ENCODE results near the gene KIR3DL2.
"Not testable (repeated sequence)": the region's sequence is repeated elsewhere in the genome, so short reads cannot be mapped to it uniquely, and the experiment has no call there.

Gene KIR3DL2

DNA sequence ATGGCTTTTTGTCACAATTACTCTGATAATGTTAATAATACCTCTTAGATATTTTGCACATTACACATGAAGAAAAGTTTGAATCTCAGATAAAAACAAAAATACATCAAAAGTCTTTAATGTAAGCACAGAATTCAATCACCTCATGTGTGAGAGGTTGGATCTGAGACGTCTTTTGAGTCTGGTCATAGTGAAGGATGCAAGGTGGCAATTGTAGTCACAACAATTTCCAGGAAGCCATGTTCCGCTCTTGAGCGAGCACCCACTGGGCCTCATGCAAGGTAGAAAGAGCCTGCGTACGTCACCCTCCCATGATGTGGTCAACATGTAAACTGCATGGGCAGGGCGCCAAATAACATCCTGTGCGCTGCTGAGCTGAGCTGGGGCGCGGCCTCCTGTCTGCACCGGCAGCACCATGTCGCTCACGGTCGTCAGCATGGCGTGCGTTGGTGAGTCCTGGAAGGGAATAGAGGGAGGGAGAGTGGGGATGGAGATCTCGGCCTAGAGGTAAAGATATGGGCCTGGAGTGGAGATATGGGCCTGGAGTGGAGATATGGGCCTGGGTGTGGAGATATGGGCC lies at the start of gene KIR3DL2:
KIR3DL2 (plus strand) TSS at position 383 of the 580 bp plus-strand sequence; CDS start at position 416, 33 bp downstream.
- not testable (repeated sequence) for FAIRE-seq

DNA sequence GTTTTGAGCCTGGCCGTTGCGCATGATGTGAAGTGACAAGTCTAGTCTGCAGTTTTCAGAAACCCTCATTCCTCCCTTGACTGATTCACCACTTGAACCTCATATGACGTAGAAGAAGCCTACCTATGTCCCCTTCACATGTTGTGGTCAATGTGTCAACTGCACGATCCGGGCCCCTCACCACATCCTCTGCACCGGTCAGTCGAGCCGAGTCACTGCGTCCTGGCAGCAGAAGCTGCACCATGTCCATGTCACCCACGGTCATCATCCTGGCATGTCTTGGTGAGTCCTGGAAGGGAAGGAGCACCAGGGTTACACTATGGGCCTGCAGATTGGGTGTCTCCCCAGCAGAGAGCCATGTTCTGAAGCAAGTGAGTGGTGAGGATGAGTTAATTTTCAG lies 46.8 kb upstream of the KIR3DL2 start, which contains the start of gene KIR2DL4:
KIR2DL4 (plus strand) TSS at position 201 of the 400 bp plus-strand sequence; CDS start at position 243, 42 bp downstream.
- FAIRE-seq = no peak

DNA sequence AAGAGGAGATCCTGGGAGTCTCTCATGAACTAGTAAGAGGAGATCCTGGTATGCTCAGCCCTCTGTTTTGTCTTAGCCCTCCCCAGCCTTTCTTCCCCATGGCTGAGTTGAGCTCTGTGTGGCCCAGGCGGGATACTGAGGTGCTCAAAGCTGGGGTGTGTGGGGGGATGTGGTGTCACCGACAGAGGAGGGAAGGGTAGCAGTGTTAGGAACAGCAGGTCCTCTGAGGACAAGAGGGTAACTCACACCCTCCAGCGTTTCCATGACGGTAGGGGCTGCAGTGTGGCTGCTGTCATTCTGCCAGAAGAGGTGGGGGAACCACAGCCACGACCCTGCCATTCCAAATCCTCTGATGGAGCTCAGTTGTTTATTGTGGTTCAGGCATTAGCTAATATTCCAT lies 46.1 kb upstream of the KIR3DL2 start:
- FAIRE-seq = no peak

DNA sequence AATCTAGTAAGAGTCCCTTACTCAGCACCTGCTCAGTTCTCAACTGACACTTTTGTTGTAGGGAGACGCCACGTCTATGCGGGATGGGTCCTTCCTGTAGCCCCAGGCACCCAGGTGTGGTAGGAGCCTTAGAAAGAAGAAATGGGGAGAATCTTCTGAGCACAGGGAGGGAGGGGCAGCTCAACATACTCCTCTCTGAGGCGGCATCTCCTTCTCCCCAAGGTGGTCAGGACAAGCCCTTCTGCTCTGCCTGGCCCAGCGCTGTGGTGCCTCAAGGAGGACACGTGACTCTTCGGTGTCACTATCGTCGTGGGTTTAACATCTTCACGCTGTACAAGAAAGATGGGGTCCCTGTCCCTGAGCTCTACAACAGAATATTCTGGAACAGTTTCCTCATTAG lies 45.7 kb upstream of the KIR3DL2 start:
- FAIRE-seq = no peak

DNA sequence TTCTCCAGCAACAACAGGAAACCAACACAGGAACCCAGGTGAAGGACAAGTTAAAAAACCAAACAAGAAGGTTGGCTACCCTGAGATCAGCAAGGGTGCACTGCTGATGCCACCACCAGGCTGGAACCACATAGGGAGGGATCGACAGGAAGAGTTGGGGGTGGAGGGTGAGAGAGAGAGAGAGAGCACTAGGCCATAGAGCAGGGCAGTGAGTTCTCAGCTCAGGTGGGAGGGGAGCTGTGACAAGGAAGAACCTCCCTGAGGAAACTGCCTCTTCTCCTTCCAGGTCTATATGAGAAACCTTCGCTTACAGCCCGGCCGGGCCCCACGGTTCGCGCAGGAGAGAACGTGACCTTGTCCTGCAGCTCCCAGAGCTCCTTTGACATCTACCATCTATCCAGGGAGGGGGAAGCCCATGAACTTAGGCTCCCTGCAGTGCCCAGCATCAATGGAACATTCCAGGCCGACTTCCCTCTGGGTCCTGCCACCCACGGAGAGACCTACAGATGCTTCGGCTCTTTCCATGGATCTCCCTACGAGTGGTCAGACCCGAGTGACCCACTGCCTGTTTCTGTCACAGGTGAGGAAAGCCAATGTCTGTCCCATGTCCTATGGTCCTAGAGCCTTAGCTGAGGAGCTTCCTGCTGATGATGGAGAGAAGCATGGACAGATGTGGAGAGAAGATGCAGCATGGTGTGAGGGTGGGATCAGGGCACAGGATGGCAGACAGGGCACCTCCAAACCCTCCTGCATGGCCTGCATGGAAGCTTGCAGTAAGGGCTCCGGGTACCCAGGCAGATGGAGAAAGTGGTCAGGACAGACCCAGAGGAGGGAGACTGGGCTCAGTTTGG lies 44.4 kb upstream of the KIR3DL2 start:
- no peak for FAIRE-seq

DNA sequence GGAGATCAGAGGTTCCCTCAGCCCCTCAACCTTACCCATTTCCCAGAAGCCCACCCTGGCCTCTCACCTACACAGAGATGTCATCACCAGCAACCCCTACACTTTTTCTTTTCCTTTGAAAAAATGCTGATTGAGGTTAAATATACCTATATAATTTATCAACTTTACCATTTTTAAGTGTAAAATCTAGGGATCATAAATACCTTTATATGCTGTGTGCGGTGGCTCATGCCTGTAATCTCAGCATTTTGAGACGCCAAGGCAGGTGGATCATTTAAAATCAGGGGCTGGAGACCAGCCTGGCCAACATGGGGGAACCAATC lies 43.8 kb upstream of the KIR3DL2 start:
- no peak for FAIRE-seq

DNA sequence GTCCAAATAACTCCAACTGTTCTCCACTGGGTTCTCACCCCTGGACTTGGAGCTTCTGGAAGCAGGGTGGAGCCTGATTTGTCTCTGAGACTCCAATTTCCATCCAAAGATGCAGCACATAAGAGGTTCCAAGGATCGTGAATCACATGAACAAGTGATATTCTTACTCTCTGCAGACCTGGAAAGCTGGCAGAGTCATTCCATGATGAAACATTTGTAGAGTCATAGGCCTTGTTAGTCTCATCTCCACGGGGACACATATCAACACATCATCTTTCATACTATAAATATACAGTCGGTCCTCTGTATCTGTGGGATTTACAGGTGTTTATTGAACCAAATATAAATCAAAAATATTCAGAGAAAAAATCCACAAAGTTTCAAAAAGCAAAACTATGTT lies 35.7 kb upstream of the KIR3DL2 start:
- FAIRE-seq = not testable (repeated sequence)

DNA sequence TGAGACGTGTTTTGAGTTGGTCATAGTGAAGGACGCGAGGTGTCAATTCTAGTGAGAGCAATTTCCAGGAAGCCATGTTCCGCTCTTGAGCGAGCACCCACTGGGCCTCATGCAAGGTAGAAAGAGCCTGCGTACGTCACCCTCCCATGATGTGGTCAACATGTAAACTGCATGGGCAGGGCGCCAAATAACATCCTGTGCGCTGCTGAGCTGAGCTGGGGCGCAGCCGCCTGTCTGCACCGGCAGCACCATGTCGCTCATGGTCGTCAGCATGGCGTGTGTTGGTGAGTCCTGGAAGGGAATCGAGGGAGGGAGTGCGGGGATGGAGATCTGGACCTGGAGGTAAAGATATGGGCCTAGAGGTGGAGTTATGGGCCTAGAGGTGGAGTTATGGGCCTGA lies 34.0 kb upstream of the KIR3DL2 start, which contains the start of gene KIR3DL1:
KIR3DL1 (plus strand) TSS at position 218 of the 400 bp plus-strand sequence.
- not testable (repeated sequence) for FAIRE-seq

DNA sequence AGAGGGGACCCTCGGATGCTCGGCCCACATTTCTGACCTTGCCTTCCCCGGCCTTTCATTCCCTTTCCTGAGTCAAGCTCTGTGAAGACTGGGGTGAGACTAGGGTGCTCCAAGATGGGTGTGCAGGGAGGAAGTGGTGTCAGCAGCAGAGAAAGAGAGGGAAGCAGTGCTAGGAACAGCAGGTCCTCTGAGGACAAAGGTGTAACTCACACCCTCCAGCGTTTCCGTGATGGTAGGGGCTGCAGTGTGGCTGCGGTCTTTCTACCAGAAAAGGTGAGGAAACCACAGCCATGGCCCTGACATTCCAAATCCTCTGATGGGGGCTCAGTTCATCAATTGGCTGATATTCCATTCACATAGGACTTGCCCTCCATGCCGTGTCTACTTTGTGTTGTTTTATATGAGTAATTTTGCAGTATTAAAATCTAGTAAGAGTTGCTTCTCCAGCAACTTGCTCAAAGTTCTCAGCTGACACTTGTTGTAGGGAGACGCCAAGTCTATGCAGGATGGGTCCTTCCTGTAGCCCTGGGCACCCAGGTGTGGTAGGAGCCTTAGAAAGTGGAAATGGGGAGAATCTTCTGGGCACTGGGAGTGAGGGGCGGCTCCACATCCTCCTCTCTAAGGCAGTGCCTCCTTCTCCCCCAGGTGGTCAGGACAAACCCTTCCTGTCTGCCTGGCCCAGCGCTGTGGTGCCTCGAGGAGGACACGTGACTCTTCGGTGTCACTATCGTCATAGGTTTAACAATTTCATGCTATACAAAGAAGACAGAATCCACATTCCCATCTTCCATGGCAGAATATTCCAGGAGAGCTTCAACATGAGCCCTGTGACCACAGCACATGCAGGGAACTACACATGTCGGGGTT lies 32.3 kb upstream of the KIR3DL2 start:
- no peak for FAIRE-seq

DNA sequence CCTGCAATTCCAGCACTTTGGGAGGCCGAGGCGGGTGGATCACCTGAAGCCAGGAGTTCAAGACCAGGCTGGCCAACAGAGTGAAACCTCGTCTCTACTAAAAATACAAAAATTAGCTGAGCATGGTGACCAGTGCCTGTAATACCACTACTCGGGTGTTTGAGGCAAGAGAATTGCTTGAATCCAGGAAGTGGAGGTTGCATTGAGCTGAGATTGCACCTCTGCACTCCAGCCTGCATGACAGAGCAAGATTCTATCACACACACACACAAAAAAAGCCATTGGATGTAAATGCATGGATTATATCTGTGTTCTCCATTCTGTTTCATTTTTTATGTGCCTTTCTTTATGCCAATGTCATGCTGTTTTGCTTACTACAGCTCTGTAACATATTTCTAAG lies 25.8 kb upstream of the KIR3DL2 start:
- FAIRE-seq = not testable (repeated sequence)

DNA sequence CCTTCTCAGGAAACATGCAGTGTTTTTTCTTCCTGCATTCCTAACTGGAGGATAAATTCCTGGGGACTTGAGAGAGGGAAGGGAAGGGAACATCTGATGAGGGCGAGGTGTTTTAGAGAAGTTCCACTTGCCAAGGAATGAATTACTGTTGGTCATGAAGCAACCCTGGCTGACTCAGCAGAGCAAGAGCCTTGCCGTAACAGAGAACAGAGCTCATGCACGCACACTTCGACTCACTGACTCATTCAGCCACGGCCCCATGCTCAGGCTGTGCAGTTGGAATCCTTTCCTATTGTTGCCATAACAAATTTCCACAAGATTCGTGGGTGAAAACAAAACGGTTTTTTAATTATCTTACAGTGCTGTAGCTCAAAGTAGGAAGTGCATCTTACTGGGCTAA lies 24.9 kb upstream of the KIR3DL2 start:
- FAIRE-seq = not testable (repeated sequence)

DNA sequence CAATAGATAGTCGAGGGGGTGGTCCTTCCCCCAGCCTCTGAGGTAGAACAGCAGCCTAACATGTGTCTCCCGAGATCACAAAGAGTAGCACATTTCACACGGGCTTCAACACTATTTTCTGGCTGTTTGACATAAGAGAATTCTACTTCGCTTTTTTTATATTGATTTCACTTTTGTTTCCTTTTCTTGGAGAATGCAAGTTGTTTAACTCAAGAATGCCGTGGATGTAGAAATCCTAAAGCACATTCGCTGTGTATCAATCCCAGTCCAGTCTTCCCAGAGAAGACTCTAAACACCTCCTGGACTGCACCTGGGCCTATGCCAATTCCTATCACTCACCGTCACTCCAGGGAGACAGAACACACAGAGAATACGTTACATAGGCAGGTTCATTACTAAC lies 22.2 kb upstream of the KIR3DL2 start:
- FAIRE-seq = not testable (repeated sequence)

DNA sequence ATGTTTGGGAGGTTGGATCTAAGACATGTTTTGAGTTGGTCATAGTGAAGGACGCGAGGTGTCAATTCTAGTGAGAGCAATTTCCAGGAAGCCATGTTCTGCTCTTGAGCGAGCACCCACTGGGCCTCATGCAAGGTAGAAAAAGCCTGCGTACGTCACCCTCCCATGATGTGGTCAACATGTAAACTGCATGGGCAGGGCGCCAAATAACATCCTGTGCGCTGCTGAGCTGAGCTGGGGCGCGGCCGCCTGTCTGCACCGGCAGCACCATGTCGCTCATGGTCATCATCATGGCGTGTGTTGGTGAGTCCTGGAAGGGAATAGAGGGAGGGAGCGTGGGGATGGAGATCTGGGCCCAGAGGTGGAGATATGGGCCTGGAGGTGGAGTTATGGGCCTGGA lies 17.7 kb upstream of the KIR3DL2 start, which contains the start of gene KIR2DS4:
KIR2DS4 (plus strand) TSS at position 181 of the 400 bp plus-strand sequence.
- FAIRE-seq = not testable (repeated sequence)

DNA sequence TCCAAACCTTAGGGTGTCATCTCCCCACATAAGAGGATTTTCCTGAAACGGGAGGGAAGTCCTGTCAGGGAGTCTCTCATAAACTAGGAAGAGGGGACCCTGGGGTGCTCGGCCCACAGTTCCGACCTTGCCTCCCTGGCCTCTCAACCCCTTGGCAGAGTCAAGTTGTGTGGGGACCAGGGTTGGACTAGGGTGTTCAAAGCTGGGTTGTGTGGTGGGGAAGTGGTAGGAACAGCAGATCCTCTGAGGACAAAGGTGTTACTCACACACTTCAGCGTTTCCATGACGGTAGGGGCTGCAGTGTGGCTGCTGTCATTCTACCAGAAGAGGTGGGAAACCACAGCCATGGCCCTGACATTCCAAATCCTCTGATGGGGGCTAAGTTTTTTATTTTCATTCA lies 15.1 kb upstream of the KIR3DL2 start:
- not testable (repeated sequence) for FAIRE-seq

DNA sequence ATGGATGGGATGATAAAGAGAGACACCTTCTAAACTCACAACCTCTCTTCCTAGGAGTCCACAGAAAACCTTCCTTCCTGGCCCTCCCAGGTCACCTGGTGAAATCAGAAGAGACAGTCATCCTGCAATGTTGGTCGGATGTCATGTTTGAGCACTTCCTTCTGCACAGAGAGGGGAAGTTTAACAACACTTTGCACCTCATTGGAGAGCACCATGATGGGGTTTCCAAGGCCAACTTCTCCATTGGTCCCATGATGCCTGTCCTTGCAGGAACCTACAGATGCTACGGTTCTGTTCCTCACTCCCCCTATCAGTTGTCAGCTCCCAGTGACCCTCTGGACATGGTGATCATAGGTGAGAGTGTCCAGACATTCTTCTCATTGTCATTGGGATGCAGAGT lies 12.7 kb upstream of the KIR3DL2 start:
- FAIRE-seq = not testable (repeated sequence)

DNA sequence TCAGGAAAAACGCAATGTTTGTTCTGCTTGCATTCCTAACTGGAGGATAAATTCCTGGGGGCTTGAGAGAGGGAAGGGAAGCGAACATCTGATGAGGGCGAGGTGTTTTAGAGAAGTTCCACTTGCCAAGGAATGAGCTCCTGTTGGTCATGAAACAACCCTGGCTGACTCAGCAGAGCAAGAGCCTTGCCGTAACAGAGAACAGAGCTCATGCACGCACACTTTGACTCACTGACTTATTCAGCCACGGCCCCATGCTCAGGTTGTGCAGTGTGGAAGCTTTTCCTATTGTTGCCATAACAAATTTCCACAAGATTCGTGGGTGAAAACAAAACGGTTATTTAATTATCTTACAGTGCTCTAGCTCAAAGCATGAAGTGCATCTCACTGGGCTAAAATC lies 7.1 kb upstream of the KIR3DL2 start:
- not testable (repeated sequence) for FAIRE-seq

DNA sequence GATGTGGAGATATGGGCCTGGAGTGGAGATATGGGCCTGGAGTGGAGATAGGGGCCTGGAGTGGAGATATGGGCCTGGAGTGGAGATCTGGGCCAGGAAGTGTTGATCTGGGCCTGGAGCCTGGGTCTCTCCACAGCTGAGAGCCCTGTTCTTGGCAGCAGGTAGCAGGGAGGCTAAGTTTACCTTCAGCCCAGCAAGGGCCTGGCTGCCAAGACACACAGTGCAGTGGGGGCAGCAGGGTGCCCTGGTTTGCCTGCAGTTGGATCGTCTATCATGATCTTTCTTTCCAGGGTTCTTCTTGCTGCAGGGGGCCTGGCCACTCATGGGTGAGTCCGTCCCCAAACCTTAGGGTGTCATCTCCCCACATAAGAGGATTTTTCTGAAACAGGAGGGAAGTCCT lies 687 bp downstream of the KIR3DL2 start:
- no peak for FAIRE-seq

DNA sequence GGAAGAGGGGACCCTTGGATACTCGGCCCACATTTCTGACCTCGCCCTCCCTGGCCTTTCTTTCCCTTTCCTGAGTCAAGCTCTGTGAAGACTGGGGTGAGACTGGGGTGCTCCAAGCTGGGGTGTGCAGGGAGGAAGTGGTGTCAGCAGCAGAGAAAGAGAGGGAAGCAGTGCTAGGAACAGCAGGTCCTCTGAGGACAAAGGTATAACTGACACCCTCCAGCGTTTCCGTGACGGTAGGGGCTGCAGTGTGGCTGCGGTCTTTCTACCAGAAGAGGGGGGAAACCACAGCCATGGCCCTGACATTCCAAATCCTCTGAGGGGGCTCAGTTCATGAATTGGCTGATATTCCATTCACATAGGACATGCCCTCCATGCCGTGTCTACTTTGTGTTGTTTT lies 1.1 kb downstream of the KIR3DL2 start:
- no peak for FAIRE-seq

DNA sequence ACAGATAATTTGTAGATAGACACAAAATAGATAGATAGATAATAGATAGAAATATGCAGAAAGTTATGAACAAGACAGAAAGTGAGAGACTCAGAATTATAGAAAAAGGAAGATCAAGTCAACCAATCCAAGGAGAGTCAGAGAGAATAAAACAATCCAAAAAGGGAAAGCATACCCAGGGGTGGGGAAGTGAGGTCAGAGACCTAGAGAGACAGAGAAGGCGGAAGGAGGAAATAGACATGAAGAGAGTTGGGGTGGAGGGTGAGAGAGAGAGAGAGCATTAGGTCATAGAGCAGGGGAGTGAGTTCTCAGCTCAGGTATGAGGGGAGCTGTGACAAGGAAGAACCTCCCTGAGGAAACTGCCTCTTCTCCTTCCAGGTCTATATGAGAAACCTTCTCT lies 5.0 kb downstream of the KIR3DL2 start:
- not testable (repeated sequence) for FAIRE-seq

DNA sequence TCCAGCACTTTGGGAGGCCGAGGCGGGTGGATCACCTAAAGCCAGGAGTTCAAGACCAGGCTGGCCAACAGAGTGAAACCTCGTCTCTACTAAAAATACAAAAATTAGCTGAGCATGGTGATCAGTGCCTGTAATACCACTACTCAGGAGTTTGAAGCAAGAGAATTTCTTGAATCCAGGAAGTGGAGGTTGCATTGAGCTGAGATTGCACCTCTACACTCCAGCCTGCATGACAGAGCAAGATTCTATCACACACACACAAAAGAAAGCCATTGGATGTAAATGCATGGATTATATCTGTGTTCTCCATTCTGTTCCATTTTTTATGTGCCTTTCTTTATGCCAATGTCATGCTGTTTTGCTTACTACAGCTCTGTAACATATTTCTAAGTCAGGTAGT lies 8.2 kb downstream of the KIR3DL2 start:
- FAIRE-seq = not testable (repeated sequence)

DNA sequence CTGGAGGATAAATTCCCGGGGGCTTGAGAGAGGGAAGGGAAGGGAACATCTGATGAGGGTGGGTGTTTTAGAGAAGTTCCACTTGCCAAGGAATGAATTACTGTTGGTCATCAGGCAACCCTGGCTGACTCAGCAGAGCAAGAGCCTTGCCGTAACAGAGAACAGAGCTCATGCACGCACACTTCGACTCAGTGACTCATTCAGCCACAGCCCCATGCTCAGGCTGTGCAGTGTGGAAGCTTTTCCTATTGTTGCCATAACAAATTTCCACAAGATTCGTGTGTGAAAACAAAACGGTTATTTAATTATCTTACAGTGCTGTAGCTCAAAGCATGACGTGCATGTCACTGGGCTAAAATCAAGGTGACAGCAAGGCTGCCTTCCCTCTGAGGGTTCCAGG lies 9.2 kb downstream of the KIR3DL2 start:
- FAIRE-seq = not testable (repeated sequence)

DNA sequence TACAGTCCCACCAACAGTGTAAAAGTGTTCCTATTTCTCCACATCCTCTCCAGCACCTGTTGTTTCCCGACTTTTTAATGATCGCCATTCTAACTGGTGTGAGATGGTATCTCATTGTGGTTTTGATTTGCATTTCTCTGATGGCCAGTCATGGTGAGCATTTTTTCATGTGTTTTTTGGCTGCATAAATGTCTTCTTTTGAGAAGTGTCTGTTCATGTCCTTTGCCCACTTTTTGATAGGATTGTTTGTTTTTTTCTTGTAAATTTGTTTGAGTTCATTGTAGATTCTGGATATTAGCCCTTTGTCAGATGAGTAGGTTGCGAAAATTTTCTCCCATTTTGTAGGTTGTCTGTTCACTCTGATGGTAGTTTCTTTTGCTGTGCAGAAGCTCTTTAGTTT lies 13.2 kb downstream of the KIR3DL2 start:
- not testable (repeated sequence) for FAIRE-seq

DNA sequence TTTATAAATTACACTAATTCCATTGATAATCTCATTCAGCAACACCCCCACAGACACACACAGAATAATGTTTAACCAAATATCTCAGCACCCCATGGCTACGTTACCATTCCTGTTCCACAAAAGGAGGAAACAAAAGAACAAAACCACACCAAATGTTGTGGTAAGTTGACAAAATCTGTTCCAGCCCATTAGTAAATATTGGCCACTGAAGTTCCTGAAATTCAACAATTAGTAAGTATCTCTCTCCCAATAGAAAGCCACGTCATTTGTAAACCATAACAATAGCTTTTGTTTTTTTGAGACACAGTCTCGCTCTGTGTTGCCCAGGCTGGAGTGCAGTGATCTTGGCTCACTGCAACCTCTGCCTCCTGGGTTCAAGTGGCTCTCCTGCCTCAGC lies 21.5 kb downstream of the KIR3DL2 start:
- no peak for FAIRE-seq
